ENCODE results near the gene CADPS.

CADPS gene

DNA sequence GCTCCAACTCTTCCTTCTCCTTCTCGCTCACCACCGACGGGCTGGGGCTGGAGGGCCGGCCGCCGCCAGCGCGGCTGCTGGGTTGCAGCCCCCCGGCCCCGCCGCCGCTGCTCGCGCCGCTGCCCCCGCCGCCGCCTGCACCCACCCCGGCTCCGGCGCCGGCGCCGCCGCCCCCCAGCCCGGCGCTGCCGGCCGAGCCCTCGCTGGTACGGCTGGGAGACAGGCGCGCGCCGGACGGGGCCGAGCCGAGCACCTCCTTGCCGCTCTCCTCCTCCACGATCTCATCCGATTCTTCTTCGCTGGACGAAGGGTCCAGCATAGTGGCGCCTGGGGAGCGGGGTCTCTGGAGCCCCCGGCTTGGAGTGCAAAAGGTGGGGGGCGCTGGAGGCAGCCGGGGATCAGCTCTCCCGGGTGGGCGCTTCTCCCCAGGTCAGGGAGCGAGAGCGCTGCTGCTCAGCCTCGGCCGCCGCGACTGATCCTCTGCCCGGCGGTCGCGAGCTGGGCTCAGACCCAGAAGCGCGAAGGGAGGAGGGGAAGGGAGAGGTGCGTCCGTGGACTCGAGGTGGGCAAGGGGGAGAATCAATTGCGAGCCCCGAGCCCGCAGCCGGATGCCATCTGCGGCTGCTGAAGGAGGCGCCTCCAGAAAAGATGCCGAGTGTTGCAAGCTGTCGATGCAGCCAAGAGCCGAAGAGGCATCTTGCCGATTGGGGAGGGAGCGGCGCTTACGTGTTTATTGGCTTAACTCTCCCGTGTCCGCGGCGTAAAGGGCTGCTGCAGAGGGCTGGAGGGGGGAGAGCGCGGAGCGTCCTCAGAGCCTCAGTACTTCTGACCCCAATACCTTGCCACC lies at the start of gene CADPS:
Gene CADPS, minus strand, starts transcription at position 706 of the 847 bp plus-strand sequence. Its CDS starts 387 bp downstream, at position 319.
- no peak for DNase-seq

DNA sequence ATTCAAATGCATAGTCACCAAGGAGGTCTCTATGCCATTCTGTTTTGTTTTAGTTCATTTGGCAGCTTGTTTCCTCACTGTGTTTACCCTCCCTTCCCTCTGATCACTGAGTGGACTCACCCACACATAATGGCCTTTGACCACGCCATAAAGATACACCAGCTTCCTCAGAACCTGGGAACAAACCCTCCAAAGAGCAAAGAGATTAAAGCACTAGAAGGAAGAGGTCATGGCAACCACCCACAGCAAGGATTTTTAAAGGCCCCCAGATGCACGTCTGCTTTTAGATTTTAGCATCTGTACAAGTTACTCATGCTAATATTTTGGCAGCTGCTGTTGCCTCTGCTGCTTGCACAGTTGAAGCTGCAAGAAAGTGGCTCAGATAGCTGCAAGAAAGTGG lies 47.9 kb upstream of the CADPS start:
- DNase-seq: no peak

DNA sequence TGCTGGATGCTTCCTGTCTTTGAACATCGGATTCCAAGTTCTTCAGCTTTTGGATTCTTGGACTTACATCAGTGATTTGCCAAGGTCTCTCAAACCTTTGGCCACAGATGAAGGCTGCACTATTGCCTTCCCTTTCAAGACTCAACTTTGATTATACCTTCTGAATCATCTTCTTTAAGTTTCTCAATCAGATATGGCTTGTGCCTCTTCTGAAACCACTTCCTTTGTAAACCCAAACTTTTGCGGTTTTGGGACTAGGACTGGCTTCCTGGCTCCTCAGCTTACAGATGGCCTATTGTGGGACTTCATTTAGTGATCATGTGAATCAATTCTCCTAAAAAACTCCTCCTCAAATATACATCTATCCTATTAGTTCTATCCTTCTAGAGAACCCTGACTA lies 47.1 kb upstream of the CADPS start:
- no peak for DNase-seq

DNA sequence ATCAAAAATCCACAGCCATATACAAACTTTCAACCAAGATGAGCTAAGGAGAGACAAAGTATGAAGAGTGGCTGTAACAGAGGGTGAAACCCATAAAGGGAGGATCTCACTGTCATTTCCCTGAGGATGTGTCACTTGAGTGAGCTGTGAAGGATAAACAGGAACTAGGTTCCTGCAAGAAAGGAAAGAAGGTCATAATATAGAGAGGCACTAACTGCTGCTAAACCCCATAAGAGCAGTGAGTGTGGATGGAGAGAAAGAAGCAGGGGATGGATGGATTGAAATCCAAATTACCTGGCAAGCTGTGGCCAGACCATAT lies 45.2 kb upstream of the CADPS start:
- DNase-seq: no peak

DNA sequence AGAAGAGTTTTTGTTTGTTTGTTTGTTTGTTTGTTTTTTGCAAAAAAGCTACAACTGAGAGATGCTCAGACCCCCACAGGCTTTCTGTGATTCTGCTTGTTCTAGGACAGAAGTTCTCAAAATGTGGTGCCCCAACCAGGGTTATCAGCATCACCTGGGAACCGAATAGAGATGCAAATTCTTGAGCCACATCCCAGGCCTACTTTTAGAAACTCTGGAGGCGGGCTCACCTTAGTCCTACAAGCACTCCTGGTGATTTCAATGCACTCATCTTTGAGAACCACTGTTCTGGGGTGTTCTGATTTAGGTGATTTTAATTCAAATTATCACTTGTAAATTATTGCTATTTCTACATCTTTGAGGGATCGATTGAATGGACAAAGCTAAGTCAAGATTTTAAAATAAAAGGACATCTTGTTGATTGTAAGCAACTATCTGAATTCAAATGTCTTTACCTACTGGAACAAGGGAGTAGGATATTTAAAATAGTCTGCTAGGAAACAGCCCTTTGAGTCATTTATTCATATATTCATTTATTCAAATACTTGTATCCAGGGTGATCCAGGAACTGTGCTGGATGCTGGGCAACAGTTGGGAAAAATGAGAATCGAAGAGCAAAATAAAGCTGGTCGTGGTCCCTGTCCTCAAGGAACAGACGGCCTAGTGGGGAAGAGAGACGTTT lies 44.7 kb upstream of the CADPS start:
- DNase-seq: no peak

DNA sequence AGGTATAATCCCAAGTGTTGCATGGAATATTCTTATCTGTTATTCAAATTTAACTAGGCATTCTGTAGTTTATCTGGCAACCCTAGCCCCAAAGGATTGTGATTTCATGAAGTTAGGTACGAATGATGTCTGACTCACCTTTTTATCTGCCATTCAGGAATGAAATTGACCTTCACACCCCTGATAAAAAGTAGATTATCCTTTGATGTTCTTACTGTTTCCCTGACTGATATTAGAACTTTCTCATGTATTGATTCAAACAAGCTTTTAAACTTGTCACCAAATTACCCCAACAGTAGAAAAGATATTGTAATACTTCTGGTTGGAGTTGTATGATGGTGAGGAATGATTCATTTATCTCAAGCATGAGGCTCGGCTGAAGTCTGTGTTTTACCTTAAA lies 43.6 kb upstream of the CADPS start:
- no peak for DNase-seq

DNA sequence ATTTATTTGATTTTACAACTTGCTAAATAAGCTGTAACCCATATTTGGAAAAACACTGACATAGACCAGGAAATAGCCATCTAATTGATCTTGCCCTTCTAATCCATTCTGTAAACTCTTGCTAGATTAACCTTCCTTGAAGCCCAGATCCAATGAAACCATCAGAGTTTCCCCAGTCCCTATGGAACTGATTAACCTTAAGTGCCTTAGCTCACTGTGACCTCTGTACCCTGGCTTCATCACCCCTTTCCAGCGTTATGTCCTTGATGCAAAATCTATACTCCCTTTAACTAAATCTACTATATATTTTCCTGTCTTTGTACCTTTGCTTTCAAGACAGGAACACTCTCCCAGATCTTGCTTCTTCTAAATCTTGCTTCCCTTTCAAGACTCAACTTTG lies 42.9 kb upstream of the CADPS start:
- DNase-seq: no peak

DNA sequence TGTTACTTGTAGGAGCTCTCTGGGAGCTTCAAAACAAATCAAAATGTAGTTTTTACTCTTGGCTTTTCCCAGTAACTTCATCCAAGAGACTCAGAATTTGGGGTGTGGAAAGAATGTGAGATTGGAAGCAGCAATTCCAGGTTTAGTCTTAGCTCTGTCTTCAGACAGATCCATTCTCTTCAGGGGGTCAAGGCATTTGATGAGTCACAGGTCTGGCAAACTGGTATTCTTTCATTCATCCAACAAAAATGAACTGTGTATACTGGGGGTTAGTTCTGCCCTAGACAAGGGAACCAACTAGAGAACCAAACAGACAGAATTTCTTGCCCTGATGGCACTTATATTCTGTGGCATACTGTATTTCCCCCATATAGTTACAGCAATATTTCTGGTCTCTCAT lies 36.3 kb upstream of the CADPS start:
- no peak for DNase-seq

DNA sequence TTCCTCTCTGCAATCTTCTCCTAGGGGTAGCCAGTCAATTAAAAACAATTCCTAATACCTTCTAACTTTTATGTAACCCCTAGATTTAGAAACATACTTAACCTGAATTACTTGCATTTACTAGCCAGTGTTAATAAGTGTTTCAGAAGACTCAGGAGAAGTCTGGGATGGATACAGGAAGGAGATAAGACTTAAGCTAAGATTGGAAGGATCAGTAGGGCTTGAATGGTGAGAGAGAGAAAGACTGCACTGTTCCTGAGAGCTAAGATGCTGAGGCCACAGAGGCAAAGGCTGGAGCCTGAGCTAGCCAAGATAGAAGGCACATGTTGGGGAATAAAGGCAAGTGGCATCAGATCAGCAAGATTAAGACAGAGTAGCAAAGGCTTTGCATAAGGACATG lies 30.1 kb upstream of the CADPS start:
- DNase-seq: no peak

DNA sequence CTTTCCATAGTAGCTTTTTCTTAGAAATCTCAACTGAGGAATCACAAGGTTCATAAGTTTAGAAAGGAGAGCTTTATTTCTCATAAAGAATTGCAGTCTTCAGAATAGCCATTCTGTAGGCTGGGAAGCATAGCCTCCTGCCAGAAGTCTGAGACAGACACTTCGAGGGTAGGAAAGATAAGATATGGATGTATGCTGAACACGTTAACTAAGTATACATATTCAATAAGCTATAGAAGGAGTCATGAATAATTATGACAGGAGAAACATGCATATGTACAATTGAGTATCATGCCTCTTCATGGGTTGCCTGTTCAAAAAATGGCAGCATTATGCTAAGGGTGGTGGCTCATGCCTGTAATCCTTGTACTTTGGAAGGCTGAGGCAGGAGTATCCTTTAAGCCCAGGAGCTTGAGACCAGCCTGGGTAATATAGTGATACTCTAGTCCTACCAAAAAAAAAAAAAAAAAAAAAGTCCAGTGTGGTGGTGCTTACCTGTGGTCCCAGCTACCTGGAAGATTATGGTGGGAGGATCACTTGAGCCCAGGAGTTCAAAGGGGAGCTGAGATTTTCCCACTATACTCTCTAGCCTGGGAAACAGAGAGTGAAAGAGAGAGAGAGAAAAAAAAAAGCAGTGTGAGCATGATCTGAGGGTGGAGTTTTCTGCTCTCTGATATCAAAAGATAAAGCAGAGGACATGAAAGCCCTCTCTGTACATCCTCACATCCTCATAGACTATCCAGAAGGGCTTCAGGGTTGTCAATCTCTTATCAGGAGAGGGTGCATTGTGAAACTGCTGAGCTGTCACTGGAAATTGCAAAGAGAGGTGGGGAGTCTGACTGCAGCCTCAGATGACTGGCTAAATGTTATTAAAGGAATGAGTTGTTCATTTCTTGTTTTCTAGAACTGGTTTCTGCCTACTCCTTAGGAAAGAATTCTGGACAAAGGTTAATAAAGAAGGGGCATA lies 23.6 kb upstream of the CADPS start:
- DNase-seq: no peak

DNA sequence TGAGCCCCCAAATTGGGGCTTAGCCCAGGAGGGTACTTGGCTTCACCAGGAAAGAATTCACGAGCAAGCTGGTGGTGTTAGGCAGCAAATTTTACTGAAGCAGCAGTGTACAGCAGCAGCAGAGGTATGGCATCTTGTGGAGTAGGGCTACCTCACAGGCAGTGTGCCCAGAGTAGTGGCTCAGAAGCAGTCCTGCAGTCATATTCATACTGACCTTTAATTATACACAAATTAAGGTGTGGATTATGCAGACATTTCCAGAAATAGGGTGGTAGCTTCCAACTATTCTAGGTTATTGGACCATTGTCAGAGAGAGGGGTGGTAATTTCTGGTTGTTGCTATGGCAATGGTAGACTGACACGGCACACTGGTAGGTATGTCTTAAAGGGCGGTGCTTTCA lies 20.7 kb upstream of the CADPS start:
- DNase-seq: no peak

DNA sequence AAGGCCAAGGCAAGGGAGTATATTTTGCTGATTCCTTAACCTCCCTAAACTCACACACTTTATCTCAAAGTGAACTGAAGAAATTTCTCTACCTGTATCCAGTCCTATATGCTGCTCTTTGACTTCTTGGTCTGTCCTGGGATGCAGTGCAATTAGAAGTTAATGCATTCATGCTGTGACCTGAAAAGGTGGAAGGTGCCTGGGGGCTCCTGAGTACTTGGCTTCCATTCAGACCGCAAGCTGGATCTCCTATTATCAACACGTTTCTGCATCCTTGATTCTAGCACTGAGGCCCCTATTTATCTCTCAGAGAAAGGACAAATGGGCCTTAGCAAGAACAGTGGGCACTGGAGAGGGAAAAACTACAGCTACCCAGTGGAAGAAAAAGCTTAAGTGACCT lies 17.7 kb upstream of the CADPS start:
- DNase-seq: no peak

DNA sequence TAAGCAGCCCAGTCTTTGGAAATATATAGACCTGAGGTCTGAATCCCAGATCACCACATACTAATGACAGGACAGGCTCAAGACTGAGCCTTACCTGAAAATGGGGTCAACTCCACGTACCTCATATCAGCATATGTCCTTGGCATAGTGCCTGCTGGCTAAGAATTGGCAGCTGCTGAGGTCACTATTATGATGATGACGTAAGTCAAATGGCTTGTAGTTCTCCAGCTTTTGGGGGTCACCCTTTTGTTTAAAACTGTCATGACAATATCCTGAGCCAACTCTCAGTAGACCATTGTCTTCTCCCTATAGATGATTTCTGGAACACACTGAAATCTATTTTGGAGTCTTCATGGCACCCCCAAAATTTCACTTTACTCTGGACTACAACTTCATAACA lies 16.8 kb upstream of the CADPS start:
- no peak for DNase-seq

DNA sequence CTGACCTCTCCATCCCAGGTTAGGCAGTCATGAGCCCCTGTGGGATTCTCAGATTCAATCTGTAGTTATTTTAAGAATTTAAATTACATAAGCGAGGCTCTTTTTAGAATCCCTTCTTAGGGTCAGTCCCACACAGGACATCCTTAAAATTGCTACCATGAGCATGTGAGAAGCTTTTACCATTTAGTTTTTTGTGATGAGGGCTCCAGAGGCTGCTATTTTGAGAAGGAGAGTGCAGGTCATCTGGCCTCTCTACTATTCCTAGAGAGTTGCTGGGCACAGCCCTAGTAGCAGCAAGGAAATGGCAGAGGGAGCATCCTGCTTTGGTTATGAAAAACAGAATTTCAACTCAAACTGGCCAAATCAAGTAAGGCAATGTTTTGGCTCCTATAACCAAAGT lies 13.6 kb upstream of the CADPS start:
- no peak for DNase-seq

DNA sequence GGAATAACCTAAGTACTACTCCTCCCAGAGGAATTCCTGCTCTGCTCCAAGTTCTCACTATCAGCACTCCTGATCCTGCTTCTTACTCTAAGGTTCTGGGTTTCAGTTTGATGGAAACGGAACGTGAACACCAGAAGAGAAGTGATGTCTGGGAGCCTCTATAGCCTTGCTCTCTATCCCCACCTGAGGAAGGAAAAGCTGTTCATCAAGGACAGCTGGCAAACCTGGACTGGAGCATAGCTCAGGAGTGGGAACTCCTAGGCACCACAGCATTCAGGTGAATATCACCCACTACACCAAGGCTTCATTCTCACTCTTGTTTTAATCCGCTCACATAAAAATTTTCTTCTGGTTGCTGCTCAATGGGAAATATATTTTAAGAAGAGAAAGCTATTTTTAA lies 13.0 kb upstream of the CADPS start:
- no peak for DNase-seq

DNA sequence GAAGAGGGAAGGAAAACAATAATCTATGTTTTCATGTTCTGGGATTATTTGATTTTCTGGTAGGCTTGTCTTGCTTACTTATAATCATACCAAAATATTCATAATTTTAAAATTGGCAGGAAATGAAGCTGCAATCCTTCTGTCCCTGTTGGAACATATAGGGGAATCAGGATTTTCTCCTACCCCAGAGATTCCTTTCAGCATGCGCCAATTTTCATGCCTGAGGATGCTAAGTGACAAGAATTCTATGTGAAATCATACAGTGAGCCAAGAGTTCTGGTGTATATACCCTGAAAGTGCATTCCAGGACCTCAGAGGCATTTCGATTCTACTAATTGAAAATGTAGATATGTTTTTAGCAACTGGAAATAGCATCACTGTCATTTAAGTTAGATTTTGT lies 9.9 kb upstream of the CADPS start:
- no peak for DNase-seq

DNA sequence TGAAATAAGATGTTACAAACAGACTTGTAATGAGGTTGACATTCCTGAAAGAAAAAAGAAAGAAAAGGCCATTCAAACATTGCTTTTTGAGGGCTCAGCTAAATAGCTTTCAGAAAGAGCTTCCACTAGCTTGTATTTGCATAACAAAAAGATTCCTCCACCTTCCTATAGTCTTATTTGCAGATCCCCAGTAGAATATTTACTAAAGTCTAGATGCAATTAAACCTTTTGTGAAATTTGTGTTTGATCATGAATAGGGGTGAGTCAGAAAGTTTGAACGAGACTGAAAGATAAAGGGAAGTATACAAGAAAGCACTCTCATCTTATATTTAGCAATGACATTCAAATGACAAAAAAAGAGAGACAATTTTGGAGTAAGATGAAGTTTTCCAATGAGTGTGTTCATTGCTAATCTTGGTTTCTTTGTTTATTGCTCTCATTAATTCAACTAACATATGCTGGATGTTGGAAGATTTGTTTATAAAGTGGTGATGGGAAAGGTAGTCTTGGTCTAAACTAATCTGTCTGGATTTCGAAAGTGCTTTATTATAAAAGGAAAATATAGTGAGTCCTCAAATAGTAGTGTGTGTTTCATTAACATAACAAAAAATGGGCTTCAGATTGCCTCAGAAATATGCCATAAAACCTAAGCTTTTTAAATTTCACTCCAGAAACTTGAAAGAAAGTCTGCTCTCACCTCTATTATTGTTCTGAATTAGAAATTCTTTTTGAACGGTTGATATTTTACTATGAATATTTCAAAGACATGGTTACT lies 9.1 kb upstream of the CADPS start:
- no peak for DNase-seq

DNA sequence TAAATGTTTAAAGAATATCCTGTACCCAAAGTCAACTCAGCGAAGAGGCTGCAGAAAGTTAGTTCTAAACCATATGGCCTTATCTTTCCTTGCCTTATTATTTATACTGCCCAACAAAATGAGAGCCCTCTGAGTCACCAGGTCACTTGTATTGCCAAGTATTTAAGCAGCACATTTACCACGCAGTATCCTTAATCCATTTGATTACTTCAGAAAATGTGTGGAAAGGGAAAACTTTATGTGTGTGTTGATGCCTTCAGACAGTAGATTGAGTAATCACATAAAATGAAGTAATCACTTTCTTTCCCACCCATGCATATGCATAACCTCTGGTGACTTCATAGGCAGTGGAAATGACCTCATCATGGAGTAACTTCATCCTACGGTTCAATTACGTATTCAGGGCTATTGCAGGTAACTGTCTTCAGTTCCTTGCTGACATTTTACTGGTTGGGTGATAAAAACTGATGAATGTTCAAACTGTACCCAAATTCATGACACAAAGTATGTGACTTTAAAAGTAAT lies 7.5 kb upstream of the CADPS start:
- DNase-seq: no peak

DNA sequence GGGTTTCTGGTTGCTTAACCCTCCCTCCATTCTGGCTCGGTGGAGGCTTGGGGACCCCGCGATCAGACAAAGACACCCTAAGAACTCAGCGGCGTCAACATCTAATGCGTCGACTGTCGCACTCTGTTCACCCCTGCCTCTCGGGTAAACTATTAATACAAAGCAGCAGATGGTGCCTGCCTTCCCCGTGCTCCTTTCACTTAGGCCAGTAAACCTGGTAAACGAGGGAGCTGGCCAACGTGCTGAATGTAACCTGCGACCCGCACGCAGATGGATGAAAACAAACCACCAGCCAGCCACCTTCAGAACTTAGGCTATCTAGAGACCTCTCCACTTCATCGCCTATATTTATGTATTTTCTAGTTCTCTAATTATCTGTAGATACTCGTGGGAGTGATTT lies 848 bp upstream of the CADPS start:
- DNase-seq: peak; percentile 5

DNA sequence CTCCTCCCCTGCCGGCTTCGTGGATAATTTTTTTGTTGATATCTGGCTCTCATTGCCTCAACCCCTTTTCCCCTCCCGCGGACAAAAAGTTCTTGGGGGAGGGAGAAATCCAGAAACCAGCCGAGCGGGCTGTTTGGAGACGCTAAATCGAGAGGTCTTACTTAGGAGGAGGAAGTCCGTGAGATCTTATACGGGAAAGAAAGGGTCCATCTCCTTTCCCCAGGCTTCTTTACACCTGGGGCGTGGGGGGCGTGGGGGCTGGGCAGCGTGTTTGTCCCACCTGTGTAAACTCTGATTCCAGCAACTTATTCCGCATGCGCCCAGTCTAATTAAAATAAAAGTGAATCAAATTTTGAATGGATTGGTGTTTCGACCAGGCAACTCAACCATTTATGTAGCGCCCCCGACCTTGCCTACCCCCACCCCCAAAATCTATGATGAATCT lies 364 bp upstream of the CADPS start:
- DNase-seq: no peak

DNA sequence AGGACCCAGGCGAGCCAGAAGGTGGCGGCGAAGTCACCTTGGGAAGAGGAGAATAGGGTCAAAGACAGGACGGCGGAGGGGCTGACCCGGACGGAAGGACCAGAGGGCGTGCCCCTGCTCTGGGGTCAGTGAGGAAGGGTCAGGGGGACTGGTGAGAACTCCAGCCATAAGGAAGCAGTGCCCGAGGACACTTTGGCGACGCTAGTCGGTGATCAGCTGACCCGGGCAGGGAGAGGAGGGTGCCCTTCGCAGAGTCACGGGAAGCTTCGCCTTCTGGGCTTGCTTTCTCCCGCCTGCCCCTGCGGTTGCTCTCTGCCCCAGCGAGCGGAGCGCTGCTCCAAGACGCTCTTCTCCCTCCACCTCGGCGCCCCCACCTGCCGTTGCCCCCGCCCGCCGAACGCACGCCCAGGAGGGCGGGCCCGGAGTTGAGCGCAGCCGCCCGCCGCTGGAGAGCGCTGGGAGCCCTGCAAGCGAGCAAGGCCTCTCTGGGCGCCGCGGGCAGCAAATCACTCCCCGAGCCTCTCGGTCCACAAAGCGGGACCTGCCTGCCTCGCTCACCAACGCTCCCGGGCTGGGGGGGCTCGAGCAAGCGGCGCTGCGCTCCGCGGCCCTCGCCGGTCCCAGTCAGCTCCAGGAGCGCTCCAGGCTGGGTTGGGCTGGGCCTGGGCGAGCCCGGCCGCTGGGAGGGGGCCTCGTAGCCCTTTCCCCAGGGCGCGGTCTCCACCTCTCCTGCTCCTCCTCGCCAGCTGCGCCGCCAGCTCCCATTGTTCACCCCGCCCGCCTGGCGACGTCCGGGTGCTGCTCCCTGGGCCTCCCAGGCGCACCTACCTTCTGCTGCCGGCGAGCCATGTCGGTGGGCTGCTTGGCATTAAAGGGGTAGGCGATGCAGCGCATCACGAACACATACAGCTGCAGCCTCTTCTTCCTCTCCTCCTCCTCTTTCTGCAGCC lies 1.2 kb downstream of the CADPS start:
- DNase-seq: no peak
